Ishikawa (cell line): ENCODE results near the gene BMP6.

Experiments
- CEBPB ChIP-seq: IDR thresholded peaks from 2 replicates; pipeline ENCODE4 v1.6.1; 2012
- CREB1 ChIP-seq: IDR thresholded peaks from 2 replicates; pipeline ENCODE4 v1.6.1; 2012; ENCODE audit warnings: low read depth
- EGR1 ChIP-seq: IDR thresholded peaks from 2 replicates; pipeline ENCODE4 v1.6.1; 2012
- EP300 ChIP-seq: IDR thresholded peaks from 2 replicates; pipeline ENCODE4 v1.6.1; 2012; ENCODE audit warnings: borderline replicate concordance
- FOXM1 ChIP-seq: IDR thresholded peaks from 2 replicates; pipeline ENCODE4 v1.6.1; 2012; ENCODE audit warnings: low read depth, borderline replicate concordance
- MAX ChIP-seq: IDR thresholded peaks from 2 replicates; pipeline ENCODE4 v1.6.1; 2012
- NFIC ChIP-seq: IDR thresholded peaks from 2 replicates; pipeline ENCODE4 v1.6.1; 2012
- RAD21 ChIP-seq: IDR thresholded peaks from 2 replicates; pipeline ENCODE4 v1.6.1; 2012; ENCODE audit warnings: low read depth
- REST ChIP-seq: IDR thresholded peaks from 2 replicates; pipeline ENCODE4 v1.6.1; 2012; ENCODE audit warnings: low read depth, mild to moderate bottlenecking
- TAF1 ChIP-seq: IDR thresholded peaks from 2 replicates; pipeline ENCODE4 v1.6.1; 2012; ENCODE audit warnings: low read depth, mild to moderate bottlenecking
- TCF12 ChIP-seq: IDR thresholded peaks from 2 replicates; pipeline ENCODE4 v1.6.1; 2012; ENCODE audit warnings: low read depth
- TEAD4 ChIP-seq: IDR thresholded peaks from 2 replicates; pipeline ENCODE4 v1.6.1; 2012
- USF1 ChIP-seq: IDR thresholded peaks from 2 replicates; pipeline ENCODE4 v1.6.1; 2012
- YY1 ChIP-seq: IDR thresholded peaks from 2 replicates; pipeline ENCODE4 v1.6.1; 2012; ENCODE audit warnings: low read depth
- ZBTB7A ChIP-seq: IDR thresholded peaks from 2 replicates; pipeline ENCODE4 v1.6.1; 2012; ENCODE audit warnings: low read depth

BMP6 gene

GRCh38 chr6:7725849-7726415 lies at the start of gene BMP6:
Gene BMP6, plus strand, starts transcription at chr6:7726099. Its CDS starts 857 bp downstream, at chr6:7726956.
- TF ChIP-seq TAF1 = no peak
- TF ChIP-seq CREB1 = no peak
- no peak for TF ChIP-seq EP300
- 0 out of 2 replicates have a peak, but pooled peaks have one; percentile 7 for TF ChIP-seq EGR1
- no peak for TF ChIP-seq YY1
- 0 out of 2 replicates have a peak, but pooled peaks have one; percentile 22 for TF ChIP-seq ZBTB7A
- peak; percentile 96 for TF ChIP-seq MAX

GRCh38 chr6:7677229-7677628 lies 48.7 kb upstream of the BMP6 start:
- no peak for TF ChIP-seq TAF1

- TF ChIP-seq CEBPB = no peak
Measured at GRCh38 chr6:7680393-7681075, 45.4 kb upstream of the BMP6 start.

- no peak for TF ChIP-seq USF1
Measured at GRCh38 chr6:7681449-7681848, 44.5 kb upstream of the BMP6 start.

GRCh38 chr6:7684076-7684475 lies 41.8 kb upstream of the BMP6 start:
- no peak for TF ChIP-seq REST

GRCh38 chr6:7684843-7685242 lies 41.1 kb upstream of the BMP6 start:
- TF ChIP-seq RAD21 (no peak), NFIC (no peak), EP300 (no peak), FOXM1 (no peak), CEBPB (no peak), YY1 (no peak), REST (no peak), CREB1 (no peak), TAF1 (no peak), MAX (no peak), TEAD4 (no peak), ZBTB7A (no peak), EGR1 (no peak), USF1 (no peak)

- TF ChIP-seq NFIC (no peak), REST (no peak), EP300 (no peak), TEAD4 (no peak), CEBPB (no peak), MAX (no peak), USF1 (no peak), CREB1 (no peak), ZBTB7A (no peak), EGR1 (no peak), RAD21 (no peak), TCF12 (no peak), FOXM1 (no peak), TAF1 (no peak), YY1 (no peak)
Measured at GRCh38 chr6:7685276-7685675, 40.6 kb upstream of the BMP6 start.
